ENCODE data around the gene RPIA.

Gene RPIA

DNA sequence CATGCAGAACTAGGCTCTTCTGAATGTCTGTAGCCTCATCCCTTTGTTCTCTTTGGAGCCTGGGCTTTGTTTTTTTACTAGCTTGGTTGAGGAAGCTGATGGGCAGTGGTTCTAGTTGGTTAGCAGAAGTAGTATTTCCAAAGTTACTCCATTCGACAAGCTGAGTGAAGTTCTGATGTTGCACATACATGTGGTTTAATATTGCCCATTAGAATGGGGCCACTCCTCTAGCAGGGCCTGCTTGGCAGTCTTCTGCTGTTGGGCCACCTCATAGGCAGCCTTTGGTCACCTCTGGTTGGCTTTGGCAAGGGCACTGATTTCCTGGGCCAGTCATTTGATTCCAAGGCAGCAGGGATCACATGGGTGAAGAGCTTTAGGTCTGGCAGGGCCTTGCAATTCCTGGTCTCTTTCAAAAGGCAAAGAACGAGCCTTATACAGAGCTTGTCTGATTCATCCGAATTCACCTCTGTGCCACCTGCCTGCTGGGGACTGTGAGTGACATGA, 2.5 kb downstream of the RPIA start:
- DNase-seq: no peak
- Histone ChIP-seq H3K4me3 (ENCODE audit: control insufficient read depth in 1 of 7, extremely low read depth in 1 of 7, insufficient read depth in 4 of 7, low read depth in 2 of 7, low read length in 6 of 7) (no peak overlapping the region), H3K27ac (ENCODE audit: insufficient read depth in 1 of 2, low read depth in 1 of 2, low read length in 2 of 2, poor library complexity in 1 of 2, severe bottlenecking in 2 of 2) (no peak overlapping the region), H3K9me3 (ENCODE audit: control extremely low read depth in 1 of 5, control insufficient read depth in 4 of 5, insufficient read depth in 2 of 5, low read depth in 1 of 5, low read length in 4 of 5) (no peaks in the 10 kb centered on the region), H3K4me1 (ENCODE audit: control extremely low read depth in 1 of 4, control insufficient read depth in 4 of 4, insufficient read depth in 4 of 4, low read length in 3 of 4) (peaks cover 14 to 35% (median 27%) of the 10 kb centered on the region in 4 experiments), H3K27me3 (replicated peaks in 2 of 5; ENCODE audit: control insufficient read depth in 4 of 5, insufficient read depth in 5 of 5, low read length in 4 of 5) (no peaks in the 10 kb centered on the region), H3K36me3 (ENCODE audit: control insufficient read depth in 4 of 4, insufficient read depth in 4 of 4, low read length in 3 of 4) (peaks cover 0 to 11% (median 3%) of the 10 kb centered on the region in 4 experiments)
- ChIA-PET CTCF (interaction anchor here (0.8 to 3.5 kb wide), 5 partner anchors 13 to 42 kb away, joined by 3 to 19 read pairs (median 7); no protein-coding TSS in a partner anchor), POLR2A (no interaction called here)
- 95% methylated on average over 2 of the region's 3 CpGs for WGBS (ENCODE audit: insufficient coverage)

DNA sequence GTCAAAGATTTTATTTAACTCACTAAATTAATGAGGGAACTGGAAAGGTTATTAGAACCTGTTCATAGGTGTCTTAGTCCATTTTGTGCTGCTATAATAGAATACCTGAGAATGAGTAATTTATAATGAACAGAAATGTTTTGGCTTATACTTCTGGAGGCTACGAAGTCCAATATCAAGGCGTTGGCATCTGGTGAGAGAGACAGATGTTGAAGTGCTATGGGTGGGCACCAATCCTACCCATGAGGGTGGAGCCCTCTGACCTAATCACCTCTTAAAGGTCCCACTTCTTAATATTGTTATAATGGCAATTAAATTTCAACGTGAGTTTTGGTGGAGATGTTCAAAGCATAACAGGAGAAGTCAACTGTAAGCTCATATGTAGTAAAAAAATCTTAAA, 5.1 kb downstream of the RPIA start:
- Histone ChIP-seq H3K27ac (ENCODE audit: insufficient read depth in 1 of 2, low read depth in 1 of 2, low read length in 2 of 2, poor library complexity in 1 of 2, severe bottlenecking in 2 of 2) (no peak overlapping the region), H3K9me3 (ENCODE audit: control extremely low read depth in 1 of 5, control insufficient read depth in 4 of 5, insufficient read depth in 2 of 5, low read depth in 1 of 5, low read length in 4 of 5) (no peaks in the 10 kb centered on the region), H3K27me3 (replicated peaks in 2 of 5; ENCODE audit: control insufficient read depth in 4 of 5, insufficient read depth in 5 of 5, low read length in 4 of 5) (no peaks in the 10 kb centered on the region), H3K4me3 (ENCODE audit: control insufficient read depth in 1 of 7, extremely low read depth in 1 of 7, insufficient read depth in 4 of 7, low read depth in 2 of 7, low read length in 6 of 7) (no peak overlapping the region), H3K4me1 (ENCODE audit: control extremely low read depth in 1 of 4, control insufficient read depth in 4 of 4, insufficient read depth in 4 of 4, low read length in 3 of 4) (peaks cover 8 to 23% (median 20%) of the 10 kb centered on the region in 4 experiments), H3K36me3 (ENCODE audit: control insufficient read depth in 4 of 4, insufficient read depth in 4 of 4, low read length in 3 of 4) (peaks cover 2 to 29% (median 16%) of the 10 kb centered on the region in 4 experiments)
- ChIA-PET CTCF (interaction anchor here (1.1 to 3.7 kb wide), 4 partner anchors 13 to 28 kb away, joined by 4 to 10 read pairs (median 4); no protein-coding TSS in a partner anchor), POLR2A (no interaction called here)
- no peak for DNase-seq
- WGBS (ENCODE audit: insufficient coverage): no CpG with 5 or more reads among the region's 3 CpGs

DNA sequence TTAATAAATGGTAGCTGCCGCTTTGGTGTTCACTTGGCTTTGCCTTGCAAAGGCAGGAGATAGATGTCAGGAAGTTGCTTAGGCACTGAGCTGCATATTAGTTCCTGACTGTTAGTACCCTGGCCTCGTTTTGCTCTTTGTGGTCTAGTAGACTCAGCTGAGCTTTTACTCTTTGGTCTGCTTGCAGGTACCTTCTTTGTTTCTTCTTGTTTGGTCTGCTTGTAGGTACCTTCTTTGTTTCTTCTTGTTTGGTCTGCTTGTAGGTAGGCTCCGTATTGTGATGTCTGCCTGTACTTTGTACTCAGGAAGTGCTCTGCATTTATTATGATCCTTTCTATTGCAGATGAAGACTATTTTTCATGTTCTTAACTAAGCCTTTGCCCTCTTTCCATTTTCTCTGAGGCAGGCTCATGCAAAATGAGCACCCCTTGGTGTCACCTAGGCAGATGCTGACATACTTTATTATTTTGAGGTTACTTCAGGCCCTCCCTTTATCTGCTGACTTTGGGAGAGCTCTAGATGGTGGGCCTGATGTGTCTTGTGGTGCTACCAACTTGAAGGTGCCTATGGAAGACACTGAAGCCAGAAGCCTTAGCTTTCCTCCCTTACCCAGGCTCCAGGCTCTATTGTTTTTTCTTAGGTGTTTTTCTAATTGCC, 6.0 kb downstream of the RPIA start:
- H3K4me3 ChIP-seq (ENCODE audit: control insufficient read depth in 1 of 7, extremely low read depth in 1 of 7, insufficient read depth in 4 of 7, low read depth in 2 of 7, low read length in 6 of 7): no peak overlapping the region
- CTCF ChIA-PET: interaction anchor here (1.1 to 3.7 kb wide), 5 partner anchors 12 to 28 kb away, joined by 3 to 10 read pairs (median 4); no protein-coding TSS in a partner anchor
- H3K9me3 ChIP-seq (ENCODE audit: control extremely low read depth in 1 of 5, control insufficient read depth in 4 of 5, insufficient read depth in 2 of 5, low read depth in 1 of 5, low read length in 4 of 5): peaks cover 0 to 2% (median 0%) of the 10 kb centered on the region in 5 experiments
- WGBS (ENCODE audit: insufficient coverage): 42% methylated on average over 2 of the region's 3 CpGs
- no peak for DNase-seq
- peaks cover 2 to 32% (median 18%) of the 10 kb centered on the region in 4 experiments for H3K36me3 ChIP-seq (ENCODE audit: control insufficient read depth in 4 of 4, insufficient read depth in 4 of 4, low read length in 3 of 4)
- H3K27me3 ChIP-seq (replicated peaks in 2 of 5; ENCODE audit: control insufficient read depth in 4 of 5, insufficient read depth in 5 of 5, low read length in 4 of 5): no peaks in the 10 kb centered on the region
- POLR2A ChIA-PET: no interaction called here
- peaks cover 6 to 19% (median 11%) of the 10 kb centered on the region in 4 experiments for H3K4me1 ChIP-seq (ENCODE audit: control extremely low read depth in 1 of 4, control insufficient read depth in 4 of 4, insufficient read depth in 4 of 4, low read length in 3 of 4)
- no peak overlapping the region for H3K27ac ChIP-seq (ENCODE audit: insufficient read depth in 1 of 2, low read depth in 1 of 2, low read length in 2 of 2, poor library complexity in 1 of 2, severe bottlenecking in 2 of 2)

DNA sequence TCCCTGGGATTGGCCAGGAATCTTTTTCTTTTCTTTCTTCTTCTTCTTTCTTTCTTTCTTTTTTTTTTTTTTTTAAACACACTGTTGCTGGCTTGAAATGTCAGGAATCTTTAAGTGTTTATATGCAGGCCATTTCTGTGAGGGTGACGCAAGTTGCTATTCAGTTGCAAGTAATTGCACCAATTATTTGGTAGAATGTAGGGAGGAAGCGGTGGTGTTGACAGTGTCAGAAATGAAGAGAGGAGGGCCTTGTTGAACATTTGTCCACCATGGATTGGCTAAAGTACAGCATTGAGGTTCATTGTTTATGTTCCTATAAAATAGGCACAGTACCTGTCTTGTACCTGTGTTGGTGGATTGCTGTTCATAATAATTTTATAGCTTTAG, 6.5 kb downstream of the RPIA start:
- DNase-seq: no peak
- ChIA-PET CTCF (interaction anchor here (1.4 to 3.7 kb wide), 2 partner anchors 13 to 18 kb away, joined by 3 to 10 read pairs; no protein-coding TSS in a partner anchor), POLR2A (no interaction called here)
- H3K27me3 ChIP-seq (replicated peaks in 2 of 5; ENCODE audit: control insufficient read depth in 4 of 5, insufficient read depth in 5 of 5, low read length in 4 of 5): no peaks in the 10 kb centered on the region
- peaks cover 0 to 2% (median 0%) of the 10 kb centered on the region in 5 experiments for H3K9me3 ChIP-seq (ENCODE audit: control extremely low read depth in 1 of 5, control insufficient read depth in 4 of 5, insufficient read depth in 2 of 5, low read depth in 1 of 5, low read length in 4 of 5)
- H3K4me3 ChIP-seq (ENCODE audit: control insufficient read depth in 1 of 7, extremely low read depth in 1 of 7, insufficient read depth in 4 of 7, low read depth in 2 of 7, low read length in 6 of 7): no peak overlapping the region
- H3K27ac ChIP-seq (ENCODE audit: insufficient read depth in 1 of 2, low read depth in 1 of 2, low read length in 2 of 2, poor library complexity in 1 of 2, severe bottlenecking in 2 of 2): no peak overlapping the region
- H3K4me1 ChIP-seq (ENCODE audit: control extremely low read depth in 1 of 4, control insufficient read depth in 4 of 4, insufficient read depth in 4 of 4, low read length in 3 of 4): peaks cover 1 to 15% (median 7%) of the 10 kb centered on the region in 4 experiments
- WGBS (ENCODE audit: insufficient coverage): 100% methylated on average over 2 of the region's 2 CpGs
- peaks cover 2 to 37% (median 22%) of the 10 kb centered on the region in 4 experiments for H3K36me3 ChIP-seq (ENCODE audit: control insufficient read depth in 4 of 4, insufficient read depth in 4 of 4, low read length in 3 of 4)

DNA sequence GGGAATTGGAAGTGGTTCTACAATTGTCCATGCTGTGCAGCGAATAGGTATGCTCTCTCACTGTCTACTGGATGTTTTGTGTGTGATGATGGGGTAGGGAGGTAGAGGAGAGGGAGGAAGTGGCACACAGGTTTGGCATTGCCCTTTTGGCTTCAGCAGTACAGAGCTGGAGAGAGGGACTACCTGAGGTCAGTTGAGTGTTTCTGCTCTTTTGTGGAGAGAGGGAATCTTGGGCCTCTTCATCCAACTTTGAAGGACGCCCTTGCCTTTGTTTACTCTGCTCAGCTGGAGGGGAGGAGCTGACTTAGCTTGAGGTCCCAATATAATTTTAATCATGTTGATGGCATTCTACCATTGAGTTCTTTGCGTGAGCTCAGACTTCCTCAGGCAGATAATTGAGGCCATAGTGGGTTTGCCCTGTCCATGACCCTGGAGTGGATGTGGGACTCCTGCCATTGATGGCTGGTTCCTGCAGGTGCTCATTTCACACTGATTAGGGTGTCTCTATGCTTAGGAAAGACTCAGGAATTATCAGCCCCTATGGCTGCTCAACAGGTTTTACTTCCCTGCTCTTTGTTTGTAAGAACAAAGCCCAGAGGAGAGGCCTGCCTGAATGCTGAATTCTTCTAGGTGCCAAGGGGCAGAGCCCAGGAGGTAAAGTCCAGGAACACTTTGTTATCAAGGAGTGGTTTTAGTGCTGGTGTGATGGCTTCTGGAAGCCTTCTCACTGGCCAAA, 7.2 kb downstream of the RPIA start:
- ChIA-PET CTCF (interaction anchor here (1.2 to 3.7 kb wide), 3 partner anchors 12 to 40 kb away, joined by 3 to 10 read pairs (median 3); no protein-coding TSS in a partner anchor), POLR2A (no interaction called here)

DNA sequence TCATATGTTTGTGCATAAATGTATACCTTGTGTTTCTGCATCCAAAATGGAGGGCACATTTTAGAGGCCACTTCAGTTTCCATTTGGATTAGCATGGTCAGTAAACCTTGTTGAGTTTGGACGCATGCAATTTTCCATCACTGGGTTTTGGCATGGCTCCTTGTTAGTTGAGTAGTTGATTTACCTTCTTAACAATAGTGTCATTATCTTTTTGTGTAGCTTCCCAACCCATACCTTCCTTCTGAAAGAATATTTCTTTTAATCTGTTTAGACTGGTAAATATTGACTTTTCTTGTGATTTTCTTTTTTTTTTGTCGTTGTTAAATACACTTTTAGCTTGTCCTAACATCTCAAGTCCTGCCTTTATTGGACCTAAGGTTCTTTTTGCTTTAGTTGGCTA, 15.5 kb downstream of the RPIA start:
- no peak for DNase-seq
- Histone ChIP-seq H3K36me3 (ENCODE audit: control insufficient read depth in 4 of 4, insufficient read depth in 4 of 4, low read length in 3 of 4) (peaks cover 6 to 26% (median 14%) of the 10 kb centered on the region in 4 experiments), H3K9me3 (ENCODE audit: control extremely low read depth in 1 of 5, control insufficient read depth in 4 of 5, insufficient read depth in 2 of 5, low read depth in 1 of 5, low read length in 4 of 5) (peaks cover 2 to 13% (median 3%) of the 10 kb centered on the region in 5 experiments), H3K4me3 (ENCODE audit: control insufficient read depth in 1 of 7, extremely low read depth in 1 of 7, insufficient read depth in 4 of 7, low read depth in 2 of 7, low read length in 6 of 7) (no peak overlapping the region), H3K27me3 (replicated peaks in 2 of 5; ENCODE audit: control insufficient read depth in 4 of 5, insufficient read depth in 5 of 5, low read length in 4 of 5) (no peaks in the 10 kb centered on the region), H3K4me1 (ENCODE audit: control extremely low read depth in 1 of 4, control insufficient read depth in 4 of 4, insufficient read depth in 4 of 4, low read length in 3 of 4) (no peaks in the 10 kb centered on the region), H3K27ac (ENCODE audit: insufficient read depth in 1 of 2, low read depth in 1 of 2, low read length in 2 of 2, poor library complexity in 1 of 2, severe bottlenecking in 2 of 2) (no peak overlapping the region)
- POLR2A ChIA-PET: no interaction called here
- WGBS (ENCODE audit: insufficient coverage): no CpG with 5 or more reads among the region's 2 CpGs
- CTCF ChIA-PET: interaction anchor here (3.8 kb wide), 1 partner anchor 14 kb away, joined by 15 read pairs; the partner anchor contains the start of gene RPIA

More for the DNA sequence above, 7.2 kb downstream of the RPIA start:
- no peak for DNase-seq
- peaks cover 0 to 2% (median 2%) of the 10 kb centered on the region in 5 experiments for H3K9me3 ChIP-seq (ENCODE audit: control extremely low read depth in 1 of 5, control insufficient read depth in 4 of 5, insufficient read depth in 2 of 5, low read depth in 1 of 5, low read length in 4 of 5)
- H3K27me3 ChIP-seq (replicated peaks in 2 of 5; ENCODE audit: control insufficient read depth in 4 of 5, insufficient read depth in 5 of 5, low read length in 4 of 5): no peaks in the 10 kb centered on the region
- WGBS (ENCODE audit: insufficient coverage): 100% methylated on average over 2 of the region's 3 CpGs
- H3K4me1 ChIP-seq (ENCODE audit: control extremely low read depth in 1 of 4, control insufficient read depth in 4 of 4, insufficient read depth in 4 of 4, low read length in 3 of 4): peaks cover 1 to 11% (median 7%) of the 10 kb centered on the region in 4 experiments
- H3K36me3 ChIP-seq (ENCODE audit: control insufficient read depth in 4 of 4, insufficient read depth in 4 of 4, low read length in 3 of 4): peaks cover 2 to 41% (median 27%) of the 10 kb centered on the region in 4 experiments
- no peak overlapping the region for H3K4me3 ChIP-seq (ENCODE audit: control insufficient read depth in 1 of 7, extremely low read depth in 1 of 7, insufficient read depth in 4 of 7, low read depth in 2 of 7, low read length in 6 of 7)
- no peak overlapping the region for H3K27ac ChIP-seq (ENCODE audit: insufficient read depth in 1 of 2, low read depth in 1 of 2, low read length in 2 of 2, poor library complexity in 1 of 2, severe bottlenecking in 2 of 2)

All from common myeloid progenitor, CD34-positive (primary cell).